Heart right ventricle (tissue), 16 donors: Measurements from ENCODE around the gene TNFRSF18. TPM values are rescaled to one million over a fixed set of nuclear protein-coding genes. Genes with fewer than 3 reads are reported as not detected.

Experiments
- ATAC-seq, 8 donors: fragments of 200-7000 bp; cut with Tn5 transposase; one replicate each; pipeline ENCODE4 v1.9.1; 2020; ENCODE audit warnings: mild to moderate bottlenecking in 8 of 8, moderate library complexity in 8 of 8, moderate number of reproducible peaks in 1 of 8
- DNase-seq, 2 donors: peaks; one replicate each; pipeline ENCODE4 v3.0.0-alpha.2; 2020
- H3K27ac ChIP-seq, 10 donors: fragments of 200-600 bp; sonication (generic) in 2 of 10; one replicate each; pipeline versions ENCODE4 v1.5.0 to v1.8.0; 2020 to 2022; ENCODE audit warnings: mild to moderate bottlenecking in 3 of 10
- H3K27me3 ChIP-seq, 7 donors: fragments of 200-600 bp; one replicate each; pipeline ENCODE4 v1.8.0; 2021 to 2022; ENCODE audit warnings: mild to moderate bottlenecking in 2 of 7
- H3K36me3 ChIP-seq, 9 donors: fragments of 200-600 bp; sonication (generic) in 1 of 9; one replicate each; pipeline versions ENCODE4 v1.5.0 to v1.8.0; 2020 to 2022; ENCODE audit warnings: mild to moderate bottlenecking in 2 of 9
- H3K4me1 ChIP-seq, 9 donors: fragments of 200-600 bp; sonication (generic) in 1 of 9; one replicate each; pipeline versions ENCODE4 v1.5.0 to v1.8.0; 2020 to 2022; ENCODE audit warnings: mild to moderate bottlenecking in 4 of 9
- H3K4me3 ChIP-seq, 10 donors: fragments of 200-600 bp; sonication (generic) in 2 of 10; one replicate each; pipeline versions ENCODE4 v1.5.0 to v1.8.0; 2020 to 2022; ENCODE audit warnings: mild to moderate bottlenecking in 7 of 10, moderate library complexity in 2 of 10
- H3K9me3 ChIP-seq, 11 donors: fragments of 200-600 bp in 10 of 11; sonication (generic) in 2 of 11; one replicate each; pipeline versions ENCODE4 v1.5.0 to v1.8.0; 2013 to 2022; ENCODE audit warnings: mild to moderate bottlenecking in 2 of 11, control low read depth in 1 of 11, moderate library complexity in 1 of 11
- CTCF ChIP-seq, 9 donors: fragments of 200-600 bp; sonication (generic) in 2 of 9; IDR thresholded peaks; one replicate each; pipeline versions ENCODE4 v1.5.0 to v1.8.0; 2021 to 2022; ENCODE audit warnings: antibody characterized with exemption in 9 of 9, mild to moderate bottlenecking in 5 of 9, moderate library complexity in 1 of 9
- WGBS, 2 donors: extraction: QIAGEN DNeasy Blood & Tissue Kit; methylation state at CpG; one replicate each; pipeline ENCODE4 v1.1.7; 2013; ENCODE audit warnings: inconsistent platforms in 1 of 2; 5-methylcytosine and 5-hydroxymethylcytosine counted together
- intact Hi-C, 10 donors: fragments of 100-400 bp; cut with DNase I; formaldehyde crosslinking; loops; one replicate each; pipeline versions ENCODE4 v1.11.1 to v1.14.2; 2022
- polyA plus RNA-seq, 2 donors: library from polyadenylated mRNA; stranded (reverse); fragments of 200-250 nt; gene quantifications; one replicate each; pipeline ENCODE4 v1.2.3, GENCODE V29; 2013
- total RNA-seq, 10 donors: library from RNA; stranded (reverse); fragmentation: NEBNext Ultra II Directional in 3 of 10; extraction: Animal tissue kit (Norgen Biotek cat#: 25700) in 3 of 10; gene quantifications; one replicate each; pipeline versions ENCODE4 v1.2.1 to v1.2.4, GENCODE V29; 2021 to 2023
- donor health status: Arrhythmogenic right ventricular cardiomyopathy.
- donor health status: ischemic (EF 13 %, LVEDD 7.1; RV severe dilation, severe dysfunction).
- donor health status: healthy with polysubstance abuse.
- donor health status: DM: no; HTN: yes; CAD: no.
- donor health status: DM: no; HTN: no; CAD: no.
- donor health status: ischemic (EF 25% LVEDD 6.9; RV normal size, moderate dysfunction).
- donor health status: ischemic (EF 25% LVEDD 5.7; RV mildly dilated, moderate dysfunction).
- donor health status: healthy.
- donor health status: DM: yes; HTN: yes; CAD: no.
- donor health status: Ischemic cardiomyopathy.
- donor health status: ischemic (EF 35%, LVEDD 5.7; RV mildly dilated, moderate dysfunction).
- donor health status: nonischemic (EF 11% LVEDD 7.7; RV severe dilation, severe dysfunction).
- donor health status: DM: yes; HTN: yes; CAD: no.
- donor health status: PGD.
- donor health status: ischemic (EF 29% LVEDD 5.4; RV normal size, mild dysfunction).
- donor health status: nonischemic (EF 23%, LVEDD 6.1; RV moderate dilation, normal function).

TNFRSF18 gene
- total and polyA plus RNA-seq, 12 donors, result 0.26 to 1.7 (median 0.38) TPM; not detected in 8

GRCh38 chr1:1239614-1240347, 33.4 kb upstream of the TNFRSF18 start:
- intact Hi-C loops, result loop anchor here in 3 of 10 donors (5.0 to 10.0 kb wide), 2 partner anchors 115 to 117 kb away; no protein-coding TSS in a partner anchor
- no peak for DNase-seq
- no peak for TF ChIP-seq CTCF (IDR thresholded peaks at IDR 0.05)
- 32 to 35% methylated on average over 29 to 30 of the region's 30 CpGs for WGBS, 2 donors
- H3K27me3 ChIP-seq, result peaks cover 6 to 46% (median 41%) of the 10 kb centered on the region in 7 donors
- H3K27ac ChIP-seq, result no peak overlapping the region
- peaks cover 0 to 2% (median 0%) of the 10 kb centered on the region in 9 donors for H3K36me3 ChIP-seq
- no peak overlapping the region for H3K4me3 ChIP-seq
- H3K9me3 ChIP-seq, result no peaks in the 10 kb centered on the region
- peaks cover 0 to 24% (median 11%) of the 10 kb centered on the region in 9 donors for H3K4me1 ChIP-seq
- no peak for ATAC-seq

- H3K36me3 ChIP-seq, result peaks cover 0 to 8% (median 0%) of the 10 kb centered on the region in 9 donors
- H3K9me3 ChIP-seq, result no peaks in the 10 kb centered on the region
- TF ChIP-seq CTCF (IDR thresholded peaks at IDR 0.05), result no peak
- no peak for DNase-seq
- 56 to 61% methylated on average over 15 of the region's 15 CpGs for WGBS, 2 donors
- H3K27me3 ChIP-seq, result peaks cover 6 to 44% (median 41%) of the 10 kb centered on the region in 7 donors
- peaks cover 0 to 24% (median 11%) of the 10 kb centered on the region in 9 donors for H3K4me1 ChIP-seq
- intact Hi-C loops, result loop anchor here in 1 of 10 donors (5.0 kb wide), 1 partner anchor 117 kb away; no protein-coding TSS in a partner anchor
- H3K27ac ChIP-seq, result no peak overlapping the region
- H3K4me3 ChIP-seq, result no peak overlapping the region
- no peak for ATAC-seq
These were observed 32.8 kb upstream of the TNFRSF18 start for GRCh38 chr1:1239227-1239613.

- 63 to 68% methylated on average over 19 of the region's 19 CpGs for WGBS, 2 donors
- no peak for ATAC-seq
These were observed 32.3 kb upstream of the TNFRSF18 start for GRCh38 chr1:1238702-1239178.

More at GRCh38 chr1:1238702-1239178, 32.3 kb upstream of the TNFRSF18 start:
- Histone ChIP-seq H3K9me3 (no peaks in the 10 kb centered on the region), H3K27me3 (peaks cover 6 to 44% (median 39%) of the 10 kb centered on the region in 7 donors), H3K27ac (no peak overlapping the region), H3K4me3 (no peak overlapping the region), H3K4me1 (peaks cover 0 to 27% (median 11%) of the 10 kb centered on the region in 9 donors), H3K36me3 (peaks cover 0 to 12% (median 0%) of the 10 kb centered on the region in 9 donors)
- DNase-seq, result no peak
- intact Hi-C loops, result loop anchor here in 1 of 10 donors (5.0 kb wide), 1 partner anchor 116 kb away; no protein-coding TSS in a partner anchor
- TF ChIP-seq CTCF (IDR thresholded peaks at IDR 0.05), result no peak
